Progenitor cell of endocrine pancreas (in vitro differentiated cells): Measurements from ENCODE around the gene CERS4. TPM values are rescaled to one million over a fixed set of nuclear protein-coding genes. Genes with fewer than 3 reads are reported as not detected.

Experiments
- DNase-seq: peaks from one replicate; pipeline ENCODE4 v3.0.0; 2021; ENCODE audit warnings: low spot score; ENCODE audit not compliant: unreplicated experiment
- H3K27ac Mint-ChIP-seq: 2 replicates; pipeline ENCODE4 v1.8.0; 2021; ENCODE audit warnings: mild to moderate bottlenecking, moderate library complexity, mixed read lengths
- H3K27me3 Mint-ChIP-seq: 2 replicates; pipeline ENCODE4 v1.8.0; 2021; ENCODE audit warnings: mixed read lengths
- H3K36me3 Mint-ChIP-seq: 2 replicates; pipeline ENCODE4 v1.8.0; 2022; ENCODE audit warnings: mixed read lengths; ENCODE audit not compliant: insufficient read depth
- H3K4me1 Mint-ChIP-seq: 2 replicates; pipeline ENCODE4 v1.8.0; 2021; ENCODE audit warnings: low read depth, mixed read lengths
- H3K4me3 Mint-ChIP-seq: 2 replicates; pipeline ENCODE4 v1.8.0; 2021; ENCODE audit warnings: low read depth, mild to moderate bottlenecking, moderate library complexity, mixed read lengths
- H3K9me3 Mint-ChIP-seq: 2 replicates; pipeline ENCODE4 v1.8.0; 2021; ENCODE audit warnings: low read depth, mixed read lengths
- CTCF ChIP-seq: fragments of 200-600 bp; sonication (generic); IDR thresholded peaks from one replicate; pipeline ENCODE4 v1.5.0; 2021; ENCODE audit warnings: antibody characterized with exemption, mild to moderate bottlenecking; ENCODE audit not compliant: unreplicated experiment
- long read RNA-seq: library from polyadenylated mRNA; unstranded; transcript quantifications from one replicate; pipeline ENCODE4 v2.0.0, GENCODE V29; 2020
- total RNA-seq: library from RNA; stranded (reverse); gene quantifications from 2 replicates; pipeline ENCODE4 v1.2.1, GENCODE V29; 2021

Gene CERS4
- total RNA-seq = 67.5 and 78.4 TPM in 2 replicates
- long read RNA-seq, partial matches to known transcripts = 1 of 19 reads
- long read RNA-seq, other reads (novel, unspliced or antisense) = 11 of 19 reads

GRCh38 chr19:8208922-8209461 lies at the start of gene CERS4:
Gene CERS4, plus strand, starts transcription at chr19:8209370. Its CDS starts 41,707 bp downstream, at chr19:8251077.
- peak within 1 kb of the TSS; percentile 91 for H3K27ac Mint-ChIP-seq

GRCh38 chr19:8161135-8161646 lies 48.0 kb upstream of the CERS4 start:
- no peak for TF ChIP-seq CTCF
- Mint-ChIP-seq H3K4me3 (no peak overlapping the region), H3K36me3 (no peaks in the 10 kb centered on the region), H3K9me3 (no peaks in the 10 kb centered on the region), H3K27me3 (peaks cover 12% of the 10 kb centered on the region), H3K4me1 (no peaks in the 10 kb centered on the region), H3K27ac (no peak overlapping the region)
- no peak for DNase-seq

More at GRCh38 chr19:8208922-8209461, at the start of gene CERS4:
- Mint-ChIP-seq H3K4me1 (peaks cover 20% of the 10 kb centered on the region), H3K36me3 (no peaks in the 10 kb centered on the region), H3K27me3 (no peaks in the 10 kb centered on the region), H3K4me3 (peak within 1 kb of the TSS; percentile 79), H3K9me3 (no peaks in the 10 kb centered on the region)
- DNase-seq = peak; percentile 79
- TF ChIP-seq CTCF = no peak

GRCh38 chr19:8163759-8164158 lies 45.4 kb upstream of the CERS4 start:
- H3K9me3 Mint-ChIP-seq = no peaks in the 10 kb centered on the region
- TF ChIP-seq CTCF = no peak
- no peak overlapping the region for H3K4me3 Mint-ChIP-seq
- no peak for DNase-seq
- H3K27me3 Mint-ChIP-seq = peaks cover 2% of the 10 kb centered on the region
- no peak overlapping the region for H3K27ac Mint-ChIP-seq
- no peaks in the 10 kb centered on the region for H3K36me3 Mint-ChIP-seq
- no peaks in the 10 kb centered on the region for H3K4me1 Mint-ChIP-seq

GRCh38 chr19:8167985-8168384 lies 41.2 kb upstream of the CERS4 start:
- no peak for TF ChIP-seq CTCF
- H3K4me3 Mint-ChIP-seq = no peak overlapping the region
- no peaks in the 10 kb centered on the region for H3K9me3 Mint-ChIP-seq
- peaks cover 2% of the 10 kb centered on the region for H3K27me3 Mint-ChIP-seq
- no peaks in the 10 kb centered on the region for H3K4me1 Mint-ChIP-seq
- DNase-seq = no peak
- no peaks in the 10 kb centered on the region for H3K36me3 Mint-ChIP-seq
- H3K27ac Mint-ChIP-seq = no peak overlapping the region

- peaks cover under 1% of the 10 kb centered on the region for H3K27me3 Mint-ChIP-seq
- no peaks in the 10 kb centered on the region for H3K36me3 Mint-ChIP-seq
- H3K4me3 Mint-ChIP-seq = no peak overlapping the region
- no peak for DNase-seq
- no peaks in the 10 kb centered on the region for H3K9me3 Mint-ChIP-seq
- no peak for TF ChIP-seq CTCF
- H3K4me1 Mint-ChIP-seq = no peaks in the 10 kb centered on the region
- no peak overlapping the region for H3K27ac Mint-ChIP-seq
Measured at GRCh38 chr19:8168537-8168936, 40.6 kb upstream of the CERS4 start.
